GM21528 (cell line): Measurements from ENCODE around the gene PSMD6.
A peak's percentile ranks its signal among the peaks of the same experiment; 100 is the strongest.

Experiments used
- ATAC-seq: cut with Tn5 transposase; IDR thresholded peaks from one replicate; pipeline ENCODE4 v1.9.1; 2021; ENCODE audit warnings: mild to moderate bottlenecking, moderate library complexity; ENCODE audit not compliant: unreplicated experiment, low FRiP score

PSMD6 gene

DNA sequence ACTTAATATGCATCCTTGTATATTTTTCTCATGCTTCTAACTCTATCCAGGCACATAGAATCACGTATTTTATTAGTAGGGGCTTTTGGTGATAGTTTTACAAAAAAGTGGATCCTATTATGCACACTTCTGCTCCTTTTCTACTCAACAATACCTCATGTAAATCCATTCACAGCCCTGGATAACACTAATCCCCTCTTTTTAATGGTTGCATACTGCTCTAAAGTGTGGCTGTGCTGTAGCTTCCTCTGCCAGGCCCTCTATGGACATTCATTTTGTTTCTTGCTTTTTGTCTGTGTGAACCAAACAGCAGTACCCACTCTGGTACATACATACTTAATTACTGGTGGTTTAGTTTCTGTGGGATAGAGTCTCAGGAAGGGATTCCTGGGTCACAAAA lies 59.8 kb downstream of the PSMD6 start:
- ATAC-seq, result no peak

DNA sequence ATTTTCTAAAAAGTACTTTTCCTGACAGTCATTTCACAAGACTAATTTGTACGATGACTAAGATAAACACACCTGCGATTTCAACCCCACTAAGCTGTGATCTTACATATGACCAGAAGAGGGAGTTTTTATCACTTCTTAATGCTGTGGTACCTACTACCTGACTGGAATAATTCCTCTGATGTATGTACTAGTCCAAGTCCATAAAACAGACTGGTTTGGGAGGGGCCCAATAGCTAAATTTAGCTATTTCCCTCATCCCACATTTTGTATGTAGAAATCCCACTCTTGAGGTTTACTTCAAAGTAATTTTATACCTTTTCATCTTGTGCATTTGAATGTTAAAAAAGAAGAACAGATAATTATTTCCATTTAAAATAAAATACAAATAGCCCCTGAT lies 61.4 kb downstream of the PSMD6 start:
- peak; percentile 75 for ATAC-seq
